ENCODE measurements around the gene FBXO22.
"Not testable (repeated sequence)": the region's sequence is repeated elsewhere in the genome, so short reads cannot be mapped to it uniquely, and the experiment has no call there.

Gene FBXO22

DNA sequence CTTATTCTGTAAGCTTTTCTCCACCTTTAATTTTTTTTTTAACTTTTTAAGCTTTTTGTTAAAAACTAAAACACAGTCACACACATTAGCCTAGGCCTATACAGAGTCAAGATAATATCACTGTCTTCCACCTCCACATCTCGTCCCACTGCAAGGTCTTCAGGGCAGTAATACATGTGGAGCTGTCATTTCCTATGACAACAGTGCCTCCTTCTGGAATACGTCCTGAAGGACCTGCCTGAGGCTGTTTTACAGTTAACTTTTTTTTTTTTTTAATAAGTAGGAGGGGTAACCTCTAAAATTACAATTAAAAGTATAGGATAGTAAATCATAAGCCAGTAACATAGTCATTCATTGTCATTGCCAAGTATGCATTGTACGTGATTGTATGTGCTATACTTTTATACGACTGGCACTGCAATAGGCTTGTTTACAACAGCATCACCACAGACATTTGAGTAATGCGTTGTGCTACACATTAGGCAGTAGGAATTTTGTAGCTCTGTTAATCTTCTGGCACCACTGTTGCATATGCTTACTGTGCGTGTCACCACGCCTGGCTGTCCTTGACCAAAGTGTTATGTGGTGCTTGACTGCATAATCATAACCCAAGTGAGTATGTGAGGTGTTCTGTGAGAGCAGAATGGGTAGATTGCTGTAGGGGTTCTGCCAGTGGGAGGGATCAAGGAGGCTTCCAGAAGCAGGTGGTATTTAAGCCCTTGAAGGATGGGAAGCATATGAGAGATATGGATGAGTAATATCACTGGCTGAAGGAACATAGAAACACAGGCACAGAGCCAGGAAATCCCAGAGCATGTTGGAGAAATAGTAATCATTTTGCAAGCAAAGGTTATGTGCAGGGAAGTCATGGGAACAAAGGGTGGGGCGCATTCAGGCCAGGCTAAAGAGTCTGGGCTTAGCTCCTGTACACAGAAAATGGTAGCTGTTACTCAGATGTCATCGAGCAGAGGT lies 18.3 kb downstream of the FBXO22 start:
- DNase-seq: no peak

DNA sequence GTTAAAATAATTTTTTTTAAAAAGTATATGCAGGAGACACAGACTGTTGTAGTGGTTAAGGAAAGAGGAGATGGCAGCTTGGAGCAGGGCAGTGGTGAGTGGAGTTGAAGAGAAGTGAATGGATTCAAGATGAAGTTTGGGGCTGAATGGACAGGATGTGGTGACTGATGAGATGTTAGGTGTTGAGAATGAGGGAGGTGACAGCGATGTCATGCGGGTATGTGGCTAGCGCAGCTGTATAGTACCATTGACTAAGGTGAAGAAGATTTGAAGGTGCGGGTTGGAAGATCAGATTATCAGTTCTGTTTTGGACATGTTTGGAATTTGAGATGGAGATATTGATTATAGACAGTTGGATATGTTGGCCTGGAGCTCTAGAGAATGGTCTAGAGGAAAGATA lies 20.1 kb downstream of the FBXO22 start:
- DNase-seq: no peak

DNA sequence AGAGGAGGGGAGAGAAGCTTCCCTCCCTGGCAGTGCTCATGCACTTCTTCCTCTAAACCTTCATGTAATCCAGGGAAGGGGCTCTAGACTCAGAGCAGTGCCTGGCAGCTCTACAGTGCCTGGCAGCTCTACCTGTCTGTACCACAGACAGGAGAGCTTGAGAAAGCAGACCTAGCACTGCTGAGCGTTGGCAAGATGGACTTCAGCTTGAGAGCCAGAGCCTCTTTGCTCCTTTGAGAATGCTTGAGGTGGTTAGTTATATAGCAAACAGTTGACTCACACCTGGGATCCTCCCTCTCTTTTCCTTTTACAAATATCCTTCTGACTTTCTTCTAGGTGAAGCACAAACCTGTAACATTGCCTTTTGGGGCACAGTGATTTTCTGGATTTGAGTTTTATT lies 20.9 kb downstream of the FBXO22 start:
- no peak for DNase-seq

DNA sequence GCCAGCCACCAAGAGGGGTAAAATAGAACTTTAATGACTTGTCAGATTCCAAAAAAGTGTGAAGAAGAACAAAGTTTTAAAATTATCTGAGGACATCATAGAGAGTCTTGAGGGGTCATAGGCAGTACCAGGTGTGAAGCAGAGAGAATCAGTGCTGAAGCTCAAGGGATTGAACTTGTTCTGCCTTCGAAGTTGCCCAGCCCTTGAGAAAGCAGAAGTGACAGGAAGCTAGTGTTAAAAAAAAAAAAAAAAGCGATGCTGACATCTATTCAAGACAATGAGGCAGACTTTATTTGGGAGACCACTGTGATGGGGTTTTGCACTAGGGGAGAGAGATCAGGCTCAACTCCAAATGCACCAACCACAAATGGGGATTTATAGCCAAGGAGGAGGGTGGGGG lies 21.8 kb downstream of the FBXO22 start:
- no peak for DNase-seq

DNA sequence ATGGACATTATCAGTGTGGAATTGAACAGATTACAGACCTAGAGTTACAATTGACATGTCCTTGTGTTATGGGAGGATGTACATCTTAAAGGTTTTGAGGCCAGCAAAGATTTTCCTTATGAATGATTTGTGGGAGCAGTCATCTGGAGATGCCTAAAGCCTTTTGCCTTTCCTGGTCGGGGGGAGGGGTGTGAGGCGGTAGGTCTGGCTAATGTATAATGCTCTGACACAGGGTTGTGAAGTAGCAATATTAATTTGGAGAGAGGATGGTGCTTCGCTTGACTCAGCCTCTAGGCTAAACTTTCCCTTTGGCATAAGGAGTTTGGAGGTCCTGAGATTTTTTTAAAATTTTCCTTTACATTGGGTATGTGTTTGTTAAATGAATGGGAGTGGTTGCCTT lies 23.3 kb downstream of the FBXO22 start:
- DNase-seq: no peak

DNA sequence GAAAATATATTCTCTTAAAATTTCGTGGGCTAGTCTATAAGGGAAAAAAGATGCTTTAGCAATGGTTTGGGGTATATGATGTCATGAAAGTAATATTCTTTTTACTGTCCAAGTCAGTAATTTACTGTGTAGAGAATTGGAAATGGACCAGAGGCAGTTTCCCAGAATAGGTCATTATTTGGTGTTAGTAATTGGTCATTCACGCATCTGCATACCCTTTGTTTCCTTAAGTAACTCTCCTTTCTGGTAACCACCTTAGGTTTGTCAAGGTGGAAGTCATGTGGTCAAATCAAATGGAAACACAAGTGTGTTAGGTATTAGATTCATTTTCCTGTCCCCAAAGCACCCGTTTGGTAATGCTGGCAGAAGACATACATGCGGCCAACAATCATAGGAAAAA lies 23.9 kb downstream of the FBXO22 start:
- no peak for DNase-seq

DNA sequence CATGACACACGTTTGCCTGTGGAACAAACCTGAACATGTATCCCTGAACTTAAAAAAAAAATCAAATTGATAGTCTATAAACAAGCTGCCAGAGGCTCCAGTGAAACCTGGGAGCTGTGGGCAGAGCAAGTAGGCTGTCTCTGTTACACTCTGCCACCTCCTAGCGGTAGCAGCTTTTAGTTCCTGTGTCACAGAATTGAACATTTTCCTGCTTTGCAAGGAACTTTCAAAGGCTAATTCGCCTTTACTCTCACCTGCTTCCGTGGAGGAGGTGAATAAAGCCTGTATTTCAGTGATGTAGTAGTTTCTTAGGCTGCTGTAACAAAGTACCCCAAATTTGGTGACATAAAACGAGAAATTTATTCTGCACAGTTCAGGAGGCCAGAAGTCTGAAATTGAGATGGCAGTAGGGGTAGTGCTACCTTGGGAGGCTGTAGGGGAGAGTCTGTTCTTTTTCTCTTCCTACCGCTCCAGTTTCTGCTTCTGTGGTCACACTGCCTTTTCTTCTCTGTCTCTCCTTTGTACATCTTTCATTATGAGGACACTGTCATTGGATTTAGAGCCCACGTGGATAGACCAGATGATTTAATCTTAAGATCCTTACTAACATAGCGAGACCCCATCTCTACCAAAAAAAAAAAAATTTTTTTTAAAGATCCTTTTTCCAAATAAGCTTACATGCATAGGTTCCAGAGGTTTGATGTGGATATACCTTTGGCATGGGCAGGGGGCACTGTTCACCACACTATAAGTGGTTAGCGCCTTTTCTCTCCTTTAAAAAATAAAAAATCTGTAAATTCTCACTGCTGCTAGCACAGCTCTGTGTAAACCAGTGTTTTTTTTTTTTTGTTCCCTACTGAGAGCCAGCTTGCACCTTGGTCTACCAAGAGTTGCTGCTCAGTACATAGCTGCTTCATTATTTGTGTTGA lies 25.3 kb downstream of the FBXO22 start:
- DNase-seq: no peak

DNA sequence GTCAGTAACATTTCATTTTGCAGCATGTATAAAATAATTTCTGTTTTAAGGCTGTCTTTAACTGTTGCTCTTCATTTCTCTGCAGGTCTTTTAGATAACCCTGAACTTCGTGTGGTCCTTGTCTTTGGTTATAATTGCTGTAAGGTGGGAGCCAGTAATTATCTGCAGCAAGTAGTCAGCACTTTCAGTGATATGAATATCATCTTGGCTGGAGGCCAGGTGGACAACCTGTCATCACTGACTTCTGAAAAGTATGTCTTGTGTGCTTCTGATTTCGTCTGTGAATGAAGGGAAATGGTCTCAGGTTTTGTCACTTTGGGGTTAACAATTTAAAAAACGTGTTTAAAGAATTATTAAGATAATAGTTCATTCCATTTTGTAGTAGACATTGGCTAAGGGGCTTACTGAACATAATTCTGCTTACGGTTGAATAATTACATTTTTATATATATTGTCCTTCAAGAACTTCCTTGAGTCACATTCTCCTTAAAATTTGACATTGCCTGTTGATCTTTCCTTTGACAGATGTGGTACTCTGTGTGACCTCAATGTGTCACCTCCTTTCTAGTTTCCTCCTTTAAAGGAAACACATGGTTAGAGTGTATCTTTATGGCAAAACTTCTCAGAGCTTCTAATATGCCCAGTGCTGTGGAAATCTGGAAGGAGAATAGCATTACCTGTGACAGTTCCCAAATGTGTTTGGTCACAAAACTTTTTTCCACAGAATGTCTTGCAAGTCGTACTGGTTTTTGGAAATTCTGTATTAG lies 26.3 kb downstream of the FBXO22 start:
- DNase-seq: no peak

DNA sequence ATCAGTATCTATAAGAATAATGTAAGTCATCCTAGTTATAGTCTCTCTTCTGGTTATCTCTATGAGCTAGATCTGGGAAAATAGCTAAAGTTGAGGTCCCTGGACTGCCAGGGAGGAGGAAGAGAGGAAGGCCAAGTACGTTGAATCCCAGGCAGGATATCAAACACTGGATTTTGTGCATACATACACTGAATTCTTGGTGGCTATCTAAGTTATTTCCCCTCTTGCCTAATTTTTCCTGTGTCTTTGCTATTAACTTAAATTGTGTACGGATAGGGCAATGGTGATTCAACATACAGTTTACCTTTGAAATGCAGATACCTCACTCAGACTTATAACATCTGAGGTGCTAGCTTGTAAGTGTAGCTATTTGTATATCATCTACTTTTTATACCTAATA lies 27.2 kb downstream of the FBXO22 start:
- DNase-seq: no peak

DNA sequence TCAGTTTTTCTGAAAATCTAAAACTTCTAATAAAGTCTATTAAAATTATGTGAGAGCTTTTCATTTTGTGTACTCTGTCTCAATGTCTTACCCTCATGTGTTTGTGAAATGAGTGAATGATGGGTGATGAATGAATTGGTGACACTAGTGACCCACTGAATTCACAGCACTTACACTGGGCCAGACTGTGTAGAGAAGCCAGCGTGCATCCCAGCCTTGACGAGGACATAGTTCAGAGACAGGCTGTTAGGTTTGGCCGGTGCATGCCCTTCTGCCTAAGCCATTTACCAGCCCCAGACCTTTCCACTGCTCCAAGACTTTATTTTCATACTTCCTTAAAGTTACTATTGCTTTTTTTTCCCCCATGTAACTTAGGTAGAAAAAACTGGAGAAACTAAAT lies 38.8 kb downstream of the FBXO22 start:
- no peak for DNase-seq

DNA sequence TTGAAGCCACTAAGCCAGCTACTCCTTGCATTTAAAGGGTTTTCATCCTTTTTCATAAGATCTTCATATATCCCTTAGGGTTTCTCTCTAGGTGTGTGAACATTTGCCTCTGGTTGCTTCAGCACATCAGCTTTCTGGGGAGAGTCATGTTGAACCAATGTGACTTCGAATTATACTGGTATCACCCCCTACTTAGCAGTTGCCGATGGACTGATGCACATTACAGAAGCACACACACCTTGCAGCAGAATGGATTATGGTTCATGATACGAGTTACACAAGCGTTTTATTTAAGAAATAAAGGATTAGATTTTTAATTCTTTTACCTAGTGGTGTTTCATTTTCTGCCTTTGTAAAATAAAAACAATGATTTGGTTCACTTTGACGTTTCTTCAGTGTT lies 39.6 kb downstream of the FBXO22 start:
- DNase-seq: no peak

DNA sequence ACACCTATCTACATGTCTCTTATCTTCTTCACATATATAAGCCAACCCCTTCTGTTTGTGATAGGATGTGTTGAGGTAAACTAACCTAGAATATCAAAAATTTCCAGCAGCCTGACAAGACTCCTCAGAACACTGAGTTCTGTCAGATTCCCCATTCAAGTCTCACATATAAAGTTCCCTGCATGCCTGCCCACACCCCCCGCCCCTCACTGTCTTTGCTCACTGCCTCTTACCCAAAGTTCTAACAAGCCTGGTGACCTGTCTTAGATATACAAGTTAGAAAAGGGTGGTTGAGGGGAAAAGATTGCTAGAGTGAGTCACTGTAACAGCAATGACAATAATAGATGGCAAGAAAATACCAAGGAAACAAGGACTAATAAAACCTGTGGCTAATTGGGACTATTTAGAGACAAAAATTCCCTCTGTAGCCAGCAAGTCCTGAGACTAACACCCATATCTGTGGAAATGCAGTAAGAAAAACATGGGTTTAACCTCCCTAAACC lies 40.1 kb downstream of the FBXO22 start:
- no peak for DNase-seq

DNA sequence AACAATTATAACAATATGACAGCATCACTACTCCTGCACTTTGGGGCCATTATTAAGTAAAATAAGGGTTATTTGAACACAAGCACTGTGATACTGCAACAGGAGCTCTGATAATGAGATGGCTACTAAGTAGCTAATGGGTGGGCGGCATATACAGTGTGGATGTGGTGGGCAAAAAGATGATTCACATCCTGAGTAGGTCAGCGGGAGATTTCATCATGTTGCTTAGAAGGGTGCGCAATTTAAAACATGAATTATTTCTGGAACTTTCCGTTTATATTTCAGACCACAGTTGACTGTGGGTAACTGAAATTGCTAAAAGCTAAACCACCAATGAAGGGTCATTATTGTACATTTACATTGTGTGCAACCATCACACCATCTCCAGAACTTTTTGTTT lies 42.3 kb downstream of the FBXO22 start:
- no peak for DNase-seq

DNA sequence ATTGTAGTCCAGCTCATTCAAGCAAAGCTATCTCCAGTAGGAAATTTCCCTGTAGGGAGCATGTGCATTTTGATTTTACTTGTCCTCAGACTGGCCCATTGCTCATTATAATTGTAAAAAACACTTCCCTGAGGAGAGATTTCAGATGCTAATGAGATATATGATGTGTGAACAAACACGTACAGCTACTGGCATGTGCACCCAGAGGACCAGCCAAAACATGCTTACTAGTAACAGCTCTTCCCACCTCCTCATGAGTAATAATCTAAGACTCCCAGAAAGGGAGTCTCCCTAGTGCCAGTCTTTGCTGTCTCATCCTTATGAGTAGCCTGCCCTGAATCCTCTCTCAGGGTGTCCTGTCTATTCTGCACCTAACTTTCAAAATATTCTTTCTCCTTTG lies 43.4 kb downstream of the FBXO22 start:
- no peak for DNase-seq

DNA sequence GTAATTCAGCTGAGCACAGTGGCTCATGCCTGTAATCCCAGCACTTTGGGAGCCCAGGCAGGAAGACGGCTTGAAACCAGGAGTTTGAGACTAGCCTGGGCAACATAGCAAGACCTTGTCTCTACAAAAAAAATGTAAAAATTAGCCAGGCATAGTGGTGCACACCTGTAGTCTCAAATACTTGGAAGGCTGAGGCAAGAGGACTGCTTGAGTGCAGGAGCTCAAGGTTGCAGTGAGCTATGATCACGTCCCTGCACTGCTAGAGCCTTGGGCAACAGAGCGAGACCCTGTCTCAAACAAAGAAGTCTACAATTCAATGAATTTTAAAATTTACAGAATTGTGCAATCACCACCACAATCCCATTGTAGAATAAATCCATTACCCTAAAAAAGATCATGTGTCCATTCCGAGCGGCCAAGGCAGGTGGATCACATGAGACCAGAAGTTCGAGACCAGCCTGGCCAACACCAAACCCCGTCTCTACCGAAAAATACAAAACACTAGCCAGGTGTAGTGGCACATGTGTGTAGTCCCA lies 45.2 kb downstream of the FBXO22 start:
- no peak for DNase-seq

DNA sequence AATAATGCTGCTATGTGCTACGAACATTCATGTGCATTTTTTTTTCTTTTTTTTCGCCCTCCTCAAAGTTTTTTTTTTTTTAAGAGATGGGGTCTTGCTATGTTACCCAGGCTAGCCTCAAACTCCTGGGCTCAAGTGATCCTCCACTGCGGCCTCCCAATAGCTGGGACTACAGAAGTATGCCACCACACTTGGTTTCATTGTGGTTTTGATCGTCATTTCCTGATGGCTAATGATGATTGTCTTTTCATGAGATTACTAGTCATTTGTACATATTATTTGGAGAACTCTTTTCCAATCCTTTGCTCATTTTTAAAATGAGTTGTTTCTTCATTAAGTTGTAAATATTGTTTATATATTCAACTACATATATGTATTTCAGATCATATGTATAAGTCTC lies 48.8 kb downstream of the FBXO22 start:
- no peak for DNase-seq

DNA sequence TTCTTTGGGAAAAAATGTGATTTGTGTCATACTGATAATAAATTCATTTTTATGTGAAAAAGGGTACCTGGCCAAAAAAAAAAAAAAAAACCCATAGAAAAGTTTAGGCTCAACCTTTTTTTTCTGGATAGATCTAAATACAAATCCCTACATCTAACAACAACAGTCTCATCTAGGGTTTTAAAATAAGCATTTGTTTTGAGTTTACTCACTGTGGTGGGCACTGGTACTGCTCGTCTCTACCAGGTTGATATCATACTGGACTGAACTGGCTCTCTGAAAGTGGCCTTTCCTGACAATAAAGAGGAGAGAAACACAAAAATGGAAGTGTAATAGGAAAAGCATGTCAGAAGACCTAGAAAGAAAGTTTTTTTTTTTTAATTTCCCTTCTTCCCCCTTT lies 52.0 kb downstream of the FBXO22 start:
- DNase-seq: no peak

DNA sequence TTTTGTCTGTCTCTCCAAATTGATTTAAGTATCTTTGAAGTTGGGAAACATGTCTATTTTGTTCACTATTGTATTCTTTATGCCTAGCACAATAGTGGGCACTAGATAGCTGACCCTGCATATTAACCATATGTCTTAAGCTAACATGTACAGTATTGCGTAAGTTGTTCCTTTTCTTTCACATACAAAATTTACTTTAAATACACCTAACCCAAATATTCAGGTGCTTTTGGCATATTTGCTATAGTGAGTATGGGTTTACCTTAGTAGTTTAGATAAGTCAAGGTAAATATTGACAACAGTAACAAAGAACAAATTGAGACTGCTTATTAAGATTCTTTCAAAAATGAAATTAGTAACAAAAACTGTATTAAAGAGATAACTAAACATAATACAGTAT lies 57.7 kb downstream of the FBXO22 start:
- no peak for DNase-seq

DNA sequence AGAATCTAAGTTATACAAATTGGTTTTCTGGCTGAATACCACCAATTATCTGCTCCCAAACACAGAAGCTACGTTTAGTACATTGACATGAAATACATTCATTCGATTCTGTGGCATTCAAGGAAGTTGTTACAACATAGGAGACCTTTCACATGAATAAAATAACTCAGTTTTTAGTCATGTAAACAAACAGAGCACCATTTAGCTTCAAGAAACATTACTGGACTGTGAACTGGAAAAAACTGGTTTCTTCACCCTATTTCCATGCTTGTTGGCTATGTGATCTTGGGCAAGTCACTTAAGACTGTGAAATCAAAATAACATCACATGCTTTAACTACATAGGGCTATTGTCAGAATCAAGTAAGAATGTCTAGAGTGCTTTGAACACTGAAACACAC lies 62.4 kb downstream of the FBXO22 start:
- no peak for DNase-seq

DNA sequence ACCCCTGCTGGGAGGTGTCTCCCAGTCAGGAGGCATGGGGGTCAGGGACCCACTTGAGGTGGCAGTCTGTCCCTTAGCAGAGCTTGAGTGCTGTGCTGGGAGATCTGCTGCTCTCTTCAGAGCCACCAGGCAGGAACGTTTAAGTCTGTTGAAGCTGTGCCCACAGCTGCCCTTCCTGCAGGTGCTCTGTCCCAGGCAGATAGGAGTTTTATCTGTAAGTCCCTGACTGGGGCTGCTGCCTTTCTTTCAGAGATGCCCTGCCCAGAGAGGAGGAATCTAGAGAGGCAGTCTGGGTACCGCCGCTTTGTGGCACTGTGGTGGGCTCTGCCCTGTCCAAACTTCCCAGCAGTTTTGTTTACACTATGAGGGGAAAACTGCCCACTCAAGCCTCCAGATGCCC lies 73.1 kb downstream of the FBXO22 start:
- DNase-seq: not testable (repeated sequence)

DNA sequence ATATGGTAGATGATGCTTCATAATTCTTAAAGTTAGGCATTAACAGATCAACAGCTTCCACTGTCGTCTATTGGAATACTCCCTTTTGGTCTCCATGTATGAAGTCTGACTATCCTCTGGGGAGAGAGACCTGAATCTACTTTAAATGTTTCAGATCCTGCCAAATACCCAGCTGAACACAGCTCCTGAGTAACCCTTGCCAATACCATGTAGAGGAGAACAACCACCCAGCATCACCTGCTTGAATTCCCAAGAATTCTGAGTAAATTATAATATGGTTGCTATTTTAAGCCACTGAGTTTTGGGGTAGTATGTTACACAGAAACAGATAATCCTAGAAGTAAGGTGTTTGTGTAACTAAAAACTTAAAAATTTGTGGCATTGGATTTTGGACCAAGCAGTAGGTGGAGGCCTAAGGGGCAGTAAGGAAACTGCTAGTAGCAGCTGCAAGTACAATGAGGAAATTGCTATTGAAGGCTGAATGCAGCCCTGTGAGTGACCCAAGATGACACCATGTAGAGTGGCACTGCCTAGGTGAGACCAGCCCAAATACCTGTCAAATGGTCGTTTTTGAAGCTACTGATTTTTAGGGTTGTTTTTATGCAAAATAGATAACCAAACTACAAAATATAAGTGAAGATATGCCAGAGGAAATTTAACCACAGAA lies 77.6 kb downstream of the FBXO22 start:
- no peak for DNase-seq

DNA sequence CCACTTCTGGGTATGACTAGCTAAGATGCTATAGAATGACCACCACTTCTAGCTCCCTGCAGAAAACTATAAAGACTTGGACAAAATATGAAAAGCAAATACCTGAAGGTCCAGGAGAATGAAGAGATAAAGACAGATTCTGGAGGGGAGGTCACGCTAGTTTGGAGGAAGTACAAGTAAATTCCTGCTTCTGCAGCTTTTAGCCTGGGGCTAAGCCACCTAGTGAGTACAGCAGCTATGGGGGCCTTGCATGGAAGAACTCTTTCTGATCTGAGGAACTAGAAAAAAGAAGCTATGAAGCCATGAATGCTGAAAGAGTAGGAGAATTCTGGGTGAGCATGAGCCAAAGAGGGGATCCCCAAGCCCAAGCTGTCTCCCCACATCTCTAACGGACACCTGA lies 78.8 kb downstream of the FBXO22 start:
- no peak for DNase-seq
